Gastroesophageal sphincter (tissue), 4 donors: ENCODE measurements around the gene VPS33A. TPM values are rescaled to one million over a fixed set of nuclear protein-coding genes. Genes with fewer than 3 reads are reported as not detected.

Source experiments
- ATAC-seq: fragments of 150-250 bp; one replicate; pipeline ENCODE4 v1.9.1; 2016; ENCODE audit warnings: mild to moderate bottlenecking, moderate library complexity
- H3K27ac ChIP-seq, 4 donors: fragments of 200-600 bp; sonication (generic) in 3 of 4; 1 replicate in 3 of 4; 2 replicates in 1 of 4; pipeline ENCODE4 v1.5.1; 2016 to 2019
- H3K27me3 ChIP-seq: fragments of 200-600 bp; sonication (generic); one replicate; pipeline ENCODE4 v1.5.1; 2019
- H3K36me3 ChIP-seq, 2 donors: fragments of 200-600 bp; sonication (generic); one replicate each; pipeline ENCODE4 v1.5.1; 2019; ENCODE audit warnings: control low read depth in 1 of 2
- H3K4me1 ChIP-seq, 3 donors: fragments of 200-600 bp; sonication (generic); 1 replicate in 2 of 3; 2 replicates in 1 of 3; pipeline ENCODE4 v1.5.1; 2016 to 2019; ENCODE audit warnings: control low read depth in 2 of 3
- H3K4me3 ChIP-seq, 2 donors: fragments of 200-600 bp; sonication (generic); one replicate each; pipeline ENCODE4 v1.5.1; 2019; ENCODE audit warnings: mild to moderate bottlenecking in 1 of 2, moderate library complexity in 1 of 2
- H3K9me3 ChIP-seq, 3 donors: fragments of 200-600 bp; sonication (generic); one replicate each; pipeline ENCODE4 v1.5.1; 2017 to 2019; ENCODE audit warnings: control low read depth in 2 of 3
- EP300 ChIP-seq: sonication (generic); formaldehyde crosslinking; IDR thresholded peaks from one replicate; pipeline ENCODE4 v1.6.1; 2017; ENCODE audit warnings: antibody characterized with exemption, mild to moderate bottlenecking
- POLR2A ChIP-seq, 2 donors: fragments of 450-650 bp; IDR thresholded peaks; one replicate each; pipeline ENCODE4 v1.6.1; 2017; ENCODE audit warnings: antibody characterized with exemption in 2 of 2, mild to moderate bottlenecking in 2 of 2, moderate library complexity in 1 of 2
- POLR2AphosphoS5 ChIP-seq: sonication (generic); formaldehyde crosslinking; IDR thresholded peaks from one replicate; pipeline ENCODE4 v1.6.1; 2017; ENCODE audit warnings: antibody characterized with exemption
- WGBS, 2 donors: methylation state at CpG; one replicate each; pipeline ENCODE4 v1.1.5; 2018; ENCODE audit warnings: low coverage in 1 of 2; 5-methylcytosine and 5-hydroxymethylcytosine counted together
- total RNA-seq, 4 donors: library from RNA; depleted of rRNA; stranded (reverse); fragments of >200 nt; gene quantifications; one replicate each; pipeline ENCODE4 v1.1.0, GENCODE V29; 2016
- TF ChIP-seq, protein P1 (sequence below), 4 experiments: fragments of 200-600 bp in 2 of 4; fragments of 450-650 bp in 2 of 4; sonication (generic) in 1 of 4; IDR thresholded peaks; one replicate each; pipeline ENCODE4 v1.5.1; 2017 to 2019; ENCODE audit warnings: antibody characterized with exemption in 4 of 4, mild to moderate bottlenecking in 2 of 4, moderate library complexity in 2 of 4

VPS33A gene
- total RNA-seq, 4 donors from 2014 or later: 13.0 to 15.1 (median 13.6) TPM

DNA sequence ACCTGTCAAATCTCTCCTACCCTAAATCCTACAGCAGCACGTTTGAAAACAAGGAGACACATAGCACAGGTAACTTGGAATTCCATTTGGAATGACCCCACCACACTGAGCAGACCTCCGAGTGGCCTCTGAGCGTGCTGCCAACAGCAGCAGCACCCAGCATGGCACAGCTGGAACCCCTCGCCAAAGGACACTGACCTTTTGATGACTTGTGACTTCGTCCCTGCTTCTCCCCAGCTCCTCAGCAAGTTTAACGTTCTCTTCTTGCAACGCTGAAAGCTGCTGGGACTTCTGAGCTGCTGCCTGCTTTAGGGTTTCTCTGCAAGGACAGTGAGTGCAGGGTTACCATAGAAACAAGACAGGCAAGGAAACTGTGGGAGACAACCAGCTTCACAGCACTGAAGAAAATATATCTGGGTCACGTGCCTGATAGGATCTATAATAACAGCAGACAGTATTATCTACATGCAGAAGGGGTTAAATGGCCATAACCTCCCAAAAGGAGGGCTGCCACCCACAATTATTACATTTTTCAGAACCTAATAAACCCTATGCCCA lies 43.3 kb upstream of the VPS33A start:
- ATAC-seq: no peak
- H3K27me3 ChIP-seq: no peaks in the 10 kb centered on the region
- H3K27ac ChIP-seq: no peak overlapping the region
- 75 to 81% methylated on average over 3 to 7 of the region's 8 CpGs for WGBS, 2 donors
- TF ChIP-seq EP300: no peak
- TF ChIP-seq, protein P1, sequence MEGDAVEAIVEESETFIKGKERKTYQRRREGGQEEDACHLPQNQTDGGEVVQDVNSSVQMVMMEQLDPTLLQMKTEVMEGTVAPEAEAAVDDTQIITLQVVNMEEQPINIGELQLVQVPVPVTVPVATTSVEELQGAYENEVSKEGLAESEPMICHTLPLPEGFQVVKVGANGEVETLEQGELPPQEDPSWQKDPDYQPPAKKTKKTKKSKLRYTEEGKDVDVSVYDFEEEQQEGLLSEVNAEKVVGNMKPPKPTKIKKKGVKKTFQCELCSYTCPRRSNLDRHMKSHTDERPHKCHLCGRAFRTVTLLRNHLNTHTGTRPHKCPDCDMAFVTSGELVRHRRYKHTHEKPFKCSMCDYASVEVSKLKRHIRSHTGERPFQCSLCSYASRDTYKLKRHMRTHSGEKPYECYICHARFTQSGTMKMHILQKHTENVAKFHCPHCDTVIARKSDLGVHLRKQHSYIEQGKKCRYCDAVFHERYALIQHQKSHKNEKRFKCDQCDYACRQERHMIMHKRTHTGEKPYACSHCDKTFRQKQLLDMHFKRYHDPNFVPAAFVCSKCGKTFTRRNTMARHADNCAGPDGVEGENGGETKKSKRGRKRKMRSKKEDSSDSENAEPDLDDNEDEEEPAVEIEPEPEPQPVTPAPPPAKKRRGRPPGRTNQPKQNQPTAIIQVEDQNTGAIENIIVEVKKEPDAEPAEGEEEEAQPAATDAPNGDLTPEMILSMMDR (IDR thresholded peaks at IDR 0.05): no peak
- no peak for TF ChIP-seq POLR2AphosphoS5
- no peak for TF ChIP-seq POLR2A (IDR thresholded peaks at IDR 0.05)
- H3K36me3 ChIP-seq: peaks cover 0 to 95% of the 10 kb centered on the region in 2 donors
- no peaks in the 10 kb centered on the region for H3K9me3 ChIP-seq
- no peaks in the 10 kb centered on the region for H3K4me1 ChIP-seq
- H3K4me3 ChIP-seq: no peak overlapping the region

DNA sequence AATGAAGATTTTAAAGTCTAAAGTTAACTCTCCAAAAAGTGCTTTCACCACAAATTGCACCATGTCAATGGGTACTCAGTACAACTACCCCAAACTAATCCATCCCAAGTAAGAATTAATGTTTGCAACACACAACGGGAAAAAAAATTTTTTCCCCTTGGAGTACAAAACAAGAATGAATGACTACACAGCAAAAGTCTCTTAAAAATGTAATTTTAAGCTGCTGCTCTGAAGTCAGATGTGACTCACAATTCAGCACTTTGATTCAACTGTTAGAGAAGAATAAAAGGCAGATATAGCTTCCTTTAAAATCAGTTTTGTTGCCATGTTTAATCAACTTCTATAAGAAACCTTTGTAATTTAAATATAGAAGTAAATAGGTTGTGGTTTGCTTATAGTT lies 42.5 kb upstream of the VPS33A start:
- peaks cover 0 to 95% of the 10 kb centered on the region in 2 donors for H3K36me3 ChIP-seq
- no peak overlapping the region for H3K4me3 ChIP-seq
- no peak overlapping the region for H3K27ac ChIP-seq
- ATAC-seq: no peak
- H3K27me3 ChIP-seq: no peaks in the 10 kb centered on the region
- no peaks in the 10 kb centered on the region for H3K4me1 ChIP-seq
- 57 to 80% methylated on average over 1 of the region's 1 CpG for WGBS, 2 donors
- no peaks in the 10 kb centered on the region for H3K9me3 ChIP-seq
- TF ChIP-seq, protein P1 (IDR thresholded peaks at IDR 0.05): no peak

DNA sequence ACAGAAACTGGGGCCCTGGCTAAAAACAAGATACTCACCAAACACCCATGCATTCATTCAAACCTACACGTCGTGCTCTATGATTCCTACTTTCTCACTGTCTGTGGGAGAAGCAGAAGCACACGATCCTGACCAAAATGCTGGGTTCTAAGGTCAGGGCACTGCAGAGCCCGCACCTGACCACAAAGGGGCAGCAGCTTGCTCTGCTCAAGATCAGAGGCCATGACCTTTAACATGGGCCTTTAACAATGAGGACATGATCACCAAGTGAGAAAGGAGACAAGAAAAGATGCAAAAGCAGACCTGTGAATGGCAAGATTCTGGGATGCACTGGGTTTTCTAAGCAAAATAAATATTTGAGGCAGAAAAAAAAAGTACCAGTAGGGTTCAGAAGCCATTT lies 40.1 kb upstream of the VPS33A start:
- no peak for ATAC-seq
- H3K9me3 ChIP-seq: no peaks in the 10 kb centered on the region
- no peaks in the 10 kb centered on the region for H3K27me3 ChIP-seq
- WGBS, 2 donors: 78% methylated on average over 4 of the region's 4 CpGs; no CpG with 5 or more reads in 1 of the 2 donors
- H3K4me3 ChIP-seq: no peak overlapping the region
- H3K27ac ChIP-seq: no peak overlapping the region
- H3K36me3 ChIP-seq: peaks cover 0 to 97% of the 10 kb centered on the region in 2 donors
- no peaks in the 10 kb centered on the region for H3K4me1 ChIP-seq
- TF ChIP-seq POLR2AphosphoS5 (no peak), EP300 (no peak), POLR2A (IDR thresholded peaks at IDR 0.05) (no peak)
- TF ChIP-seq, protein P1 (IDR thresholded peaks at IDR 0.05): no peak

DNA sequence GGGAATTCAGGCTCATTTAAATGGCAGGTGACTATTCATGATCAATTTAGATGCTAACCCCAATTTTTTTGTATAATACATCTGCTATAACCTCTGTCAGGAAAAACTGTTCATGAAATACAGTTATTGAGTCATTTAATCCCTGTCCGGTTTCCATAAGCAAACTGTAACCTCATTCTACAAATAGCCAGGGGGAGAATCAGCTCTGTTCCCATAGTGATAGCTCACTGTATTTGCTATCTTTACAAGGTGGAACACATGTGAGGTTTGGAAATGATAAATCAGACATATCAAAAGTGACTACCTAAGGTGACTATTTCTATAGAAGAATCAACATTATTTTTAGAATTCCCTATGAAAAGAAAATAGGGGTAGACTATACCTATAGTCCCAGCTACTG lies 38.6 kb upstream of the VPS33A start:
- no peak overlapping the region for H3K27ac ChIP-seq
- peaks cover 0 to 91% of the 10 kb centered on the region in 2 donors for H3K36me3 ChIP-seq
- 63 to 88% methylated on average over 1 of the region's 1 CpG for WGBS, 2 donors
- H3K4me1 ChIP-seq: no peaks in the 10 kb centered on the region
- H3K4me3 ChIP-seq: no peak overlapping the region
- ATAC-seq: no peak
- H3K9me3 ChIP-seq: no peaks in the 10 kb centered on the region
- H3K27me3 ChIP-seq: no peaks in the 10 kb centered on the region
- TF ChIP-seq POLR2A (IDR thresholded peaks at IDR 0.05): no peak
- TF ChIP-seq, protein P1 (IDR thresholded peaks at IDR 0.05): no peak
- TF ChIP-seq POLR2AphosphoS5: no peak
- no peak for TF ChIP-seq EP300

DNA sequence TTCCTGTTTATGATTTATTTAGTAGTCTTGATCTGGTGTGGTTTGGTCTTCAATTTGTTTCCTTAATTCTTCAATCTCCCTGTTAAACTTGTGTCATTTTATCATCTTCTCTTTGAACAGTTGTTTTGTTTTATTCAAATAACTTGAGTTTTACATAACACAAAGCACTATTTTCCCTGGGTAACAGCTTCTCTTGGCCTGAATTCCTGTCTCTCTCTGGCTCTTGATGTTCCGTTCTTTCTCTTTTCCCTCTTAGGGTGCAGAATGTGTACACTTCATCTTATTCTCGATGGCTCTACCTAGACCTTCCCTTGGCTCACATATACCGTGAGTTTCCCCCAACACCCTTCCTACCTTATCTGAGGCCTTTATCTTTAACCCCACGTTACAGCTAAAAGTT lies 36.8 kb upstream of the VPS33A start:
- TF ChIP-seq, protein P1 (IDR thresholded peaks at IDR 0.05): no peak
- TF ChIP-seq POLR2A (IDR thresholded peaks at IDR 0.05) (no peak), POLR2AphosphoS5 (no peak), EP300 (no peak)
- Histone ChIP-seq H3K27me3 (no peaks in the 10 kb centered on the region), H3K36me3 (peaks cover 0 to 89% of the 10 kb centered on the region in 2 donors), H3K4me1 (no peaks in the 10 kb centered on the region), H3K9me3 (no peaks in the 10 kb centered on the region), H3K4me3 (no peak overlapping the region), H3K27ac (no peak overlapping the region)
- ATAC-seq: no peak
- 65 to 87% methylated on average over 4 of the region's 4 CpGs for WGBS, 2 donors
